Ovary (tissue), 3 donors: Measurements from ENCODE around the gene EMC8.

Experiments
- CTCF ChIP-seq, 3 donors: fragments of 450-650 bp in 2 of 3; fragments of 200-600 bp in 1 of 3; IDR thresholded peaks; one replicate each; pipeline versions ENCODE4 v1.5.1 to v1.8.0; 2016 to 2022; ENCODE audit warnings: antibody characterized with exemption in 3 of 3, mild to moderate bottlenecking in 1 of 3
- EP300 ChIP-seq: sonication (generic); formaldehyde crosslinking; IDR thresholded peaks from one replicate; pipeline ENCODE4 v1.6.1; 2017; ENCODE audit warnings: antibody characterized with exemption
- POLR2A ChIP-seq: fragments of 450-650 bp; IDR thresholded peaks from one replicate; pipeline ENCODE4 v1.6.1; 2017; ENCODE audit warnings: antibody characterized with exemption, mild to moderate bottlenecking, moderate library complexity
- donor health status: DM: no; HTN: no; CAD: no.

- no peak for TF ChIP-seq CTCF (IDR thresholded peaks at IDR 0.05)
- no peak for TF ChIP-seq EP300
- no peak for TF ChIP-seq POLR2A
Observed at GRCh38 chr16:85731179-85731578, 68.2 kb downstream of the EMC8 start.
